Fibroblast of lung (primary cell): ENCODE data around the gene ARL10.

Source experiments
- EZH2 ChIP-seq: IDR thresholded peaks from 2 replicates; pipeline ENCODE4 v1.5.1; 2012; ENCODE audit warnings: low read length, control low read depth, mild to moderate bottlenecking; ENCODE audit errors: missing control alignments
- TF ChIP-seq, protein P1 (sequence below), 2 donors: IDR thresholded peaks in 1 of 2; conservative IDR thresholded peaks in 1 of 2; 1 replicate in 1 of 2; 2 replicates in 1 of 2; pipeline ENCODE4 v1.5.1; 2011 to 2012; ENCODE audit warnings: low read length in 2 of 2, control low read depth in 1 of 2, inconsistent platforms in 1 of 2, low read depth in 1 of 2, mild to moderate bottlenecking in 1 of 2

- TF ChIP-seq, protein P1, sequence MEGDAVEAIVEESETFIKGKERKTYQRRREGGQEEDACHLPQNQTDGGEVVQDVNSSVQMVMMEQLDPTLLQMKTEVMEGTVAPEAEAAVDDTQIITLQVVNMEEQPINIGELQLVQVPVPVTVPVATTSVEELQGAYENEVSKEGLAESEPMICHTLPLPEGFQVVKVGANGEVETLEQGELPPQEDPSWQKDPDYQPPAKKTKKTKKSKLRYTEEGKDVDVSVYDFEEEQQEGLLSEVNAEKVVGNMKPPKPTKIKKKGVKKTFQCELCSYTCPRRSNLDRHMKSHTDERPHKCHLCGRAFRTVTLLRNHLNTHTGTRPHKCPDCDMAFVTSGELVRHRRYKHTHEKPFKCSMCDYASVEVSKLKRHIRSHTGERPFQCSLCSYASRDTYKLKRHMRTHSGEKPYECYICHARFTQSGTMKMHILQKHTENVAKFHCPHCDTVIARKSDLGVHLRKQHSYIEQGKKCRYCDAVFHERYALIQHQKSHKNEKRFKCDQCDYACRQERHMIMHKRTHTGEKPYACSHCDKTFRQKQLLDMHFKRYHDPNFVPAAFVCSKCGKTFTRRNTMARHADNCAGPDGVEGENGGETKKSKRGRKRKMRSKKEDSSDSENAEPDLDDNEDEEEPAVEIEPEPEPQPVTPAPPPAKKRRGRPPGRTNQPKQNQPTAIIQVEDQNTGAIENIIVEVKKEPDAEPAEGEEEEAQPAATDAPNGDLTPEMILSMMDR (conservative IDR thresholded peaks at IDR 0.05 in 1 of 2, IDR thresholded peaks at IDR 0.05 in 1 of 2; ENCODE audit: low read depth in 1 of 2, low read length in 2 of 2) = no peak
- TF ChIP-seq EZH2 = no peak
Measured at GRCh38 chr5:176383248-176383905, 18.1 kb downstream of the ARL10 start.
